Neural cell (in vitro differentiated cells): ENCODE data around the gene GPSM1.

ENCODE experiments used
- CTCF ChIP-seq: fragments of 450-650 bp; IDR thresholded peaks from 2 replicates; pipeline ENCODE4 v1.5.1; 2014; ENCODE audit warnings: antibody characterized with exemption, mild to moderate bottlenecking, moderate library complexity; ENCODE audit not compliant: poor library complexity, severe bottlenecking
- TAF1 ChIP-seq: IDR thresholded peaks from 2 replicates; pipeline ENCODE4 v1.6.1; 2012; ENCODE audit warnings: low read depth

- no peak for TF ChIP-seq TAF1
- TF ChIP-seq CTCF: no peak
Measured at GRCh38 chr9:136297766-136298735, 29.3 kb upstream of the GPSM1 start.
